Measurements from ENCODE around the gene PARD6G.
"Not testable (repeated sequence)": the region's sequence is repeated elsewhere in the genome, so short reads cannot be mapped to it uniquely, and the experiment has no call there.

Gene PARD6G

GRCh38 chr18:80247393-80247841 is at the start of gene PARD6G:
Gene PARD6G (minus strand): TSS chr18:80247514. CDS start chr18:80247348, 166 bp downstream.
- in situ Hi-C loops (cut with MboI; ENCODE audit: low sequenced_read_pairs), result no loop called here

- in situ Hi-C loops (cut with MboI; ENCODE audit: low sequenced_read_pairs), result not testable (repeated sequence)
Observed at GRCh38 chr18:80262241-80263033, 15.1 kb upstream of the PARD6G start.

GRCh38 chr18:80259610-80260009 is 12.3 kb upstream of the PARD6G start:
- in situ Hi-C loops (cut with MboI; ENCODE audit: low sequenced_read_pairs), result no loop called here

- in situ Hi-C loops (cut with MboI; ENCODE audit: low sequenced_read_pairs), result no loop called here
Observed at GRCh38 chr18:80258640-80259039, 11.3 kb upstream of the PARD6G start.

GRCh38 chr18:80257579-80258543 is 10.5 kb upstream of the PARD6G start:
- in situ Hi-C loops (cut with MboI; ENCODE audit: low sequenced_read_pairs), result not testable (repeated sequence)

- in situ Hi-C loops (cut with MboI; ENCODE audit: low sequenced_read_pairs), result no loop called here
Observed at GRCh38 chr18:80254971-80255500, 7.7 kb upstream of the PARD6G start.

GRCh38 chr18:80253871-80254492 is 6.7 kb upstream of the PARD6G start:
- in situ Hi-C loops (cut with MboI; ENCODE audit: low sequenced_read_pairs), result no loop called here

GRCh38 chr18:80253236-80253635 is 5.9 kb upstream of the PARD6G start:
- in situ Hi-C loops (cut with MboI; ENCODE audit: low sequenced_read_pairs), result no loop called here

GRCh38 chr18:80252136-80252535 is 4.8 kb upstream of the PARD6G start:
- in situ Hi-C loops (cut with MboI; ENCODE audit: low sequenced_read_pairs), result no loop called here

GRCh38 chr18:80251700-80252099 is 4.4 kb upstream of the PARD6G start:
- in situ Hi-C loops (cut with MboI; ENCODE audit: low sequenced_read_pairs), result no loop called here

GRCh38 chr18:80250740-80251364 is 3.5 kb upstream of the PARD6G start:
- in situ Hi-C loops (cut with MboI; ENCODE audit: low sequenced_read_pairs), result no loop called here

- in situ Hi-C loops (cut with MboI; ENCODE audit: low sequenced_read_pairs), result no loop called here
Observed at GRCh38 chr18:80249217-80250093, 2.1 kb upstream of the PARD6G start.

- in situ Hi-C loops (cut with MboI; ENCODE audit: low sequenced_read_pairs), result no loop called here
Observed at GRCh38 chr18:80246445-80247392, 595 bp downstream of the PARD6G start.

GRCh38 chr18:80245781-80246444 is 1.4 kb downstream of the PARD6G start:
- in situ Hi-C loops (cut with MboI; ENCODE audit: low sequenced_read_pairs), result no loop called here

- in situ Hi-C loops (cut with MboI; ENCODE audit: low sequenced_read_pairs), result no loop called here
Observed at GRCh38 chr18:80244956-80245730, 2.2 kb downstream of the PARD6G start.

GRCh38 chr18:80244167-80244566 is 3.1 kb downstream of the PARD6G start:
- in situ Hi-C loops (cut with MboI; ENCODE audit: low sequenced_read_pairs), result no loop called here

- in situ Hi-C loops (cut with MboI; ENCODE audit: low sequenced_read_pairs), result no loop called here
Observed at GRCh38 chr18:80243204-80243603, 4.1 kb downstream of the PARD6G start.
